SK-N-MC (cell line): Measurements from ENCODE around the gene F10.

ENCODE experiments used
- EZH2 ChIP-seq: fragments of 200-600 bp; sonication (generic); IDR thresholded peaks from one replicate; pipeline ENCODE4 v1.6.1; 2017; ENCODE audit warnings: antibody characterized with exemption
- POLR2AphosphoS5 ChIP-seq: IDR thresholded peaks from 2 replicates; pipeline ENCODE4 v1.6.1; 2012; ENCODE audit warnings: mild to moderate bottlenecking, low read depth, low read length, borderline replicate concordance

DNA sequence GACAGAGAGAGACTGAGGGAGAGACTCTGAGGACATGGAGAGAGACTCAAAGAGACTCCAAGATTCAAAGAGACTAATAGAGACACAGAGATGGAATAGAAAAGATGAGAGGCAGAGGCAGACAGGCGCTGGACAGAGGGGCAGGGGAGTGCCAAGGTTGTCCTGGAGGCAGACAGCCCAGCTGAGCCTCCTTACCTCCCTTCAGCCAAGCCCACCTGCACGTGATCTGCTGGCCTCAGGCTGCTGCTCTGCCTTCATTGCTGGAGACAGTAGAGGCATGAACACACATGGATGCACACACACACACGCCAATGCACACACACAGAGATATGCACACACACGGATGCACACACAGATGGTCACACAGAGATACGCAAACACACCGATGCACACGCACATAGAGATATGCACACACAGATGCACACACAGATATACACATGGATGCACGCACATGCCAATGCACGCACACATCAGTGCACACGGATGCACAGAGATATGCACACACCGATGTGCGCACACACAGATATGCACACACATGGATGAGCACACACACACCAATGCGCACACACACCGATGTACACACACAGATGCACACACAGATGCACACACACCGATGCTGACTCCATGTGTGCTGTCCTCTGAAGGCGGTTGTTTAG lies 3.3 kb upstream of the F10 start:
- TF ChIP-seq EZH2 (no peak), POLR2AphosphoS5 (no peak)
